ENCODE data around the gene DDX50.
"Not testable (repeated sequence)": the region's sequence is repeated elsewhere in the genome, so short reads cannot be mapped to it uniquely, and the experiment has no call there.

DDX50 gene

GRCh38 chr10:68902382-68902781, 1.3 kb downstream of the DDX50 start:
- DNase-seq, result no peak

- no peak for DNase-seq
Measured at GRCh38 chr10:68924593-68924992, 23.5 kb downstream of the DDX50 start.

GRCh38 chr10:68925489-68925888, 24.4 kb downstream of the DDX50 start:
- no peak for DNase-seq

- DNase-seq, result not testable (repeated sequence)
Measured at GRCh38 chr10:68929157-68929556, 28.0 kb downstream of the DDX50 start.

- DNase-seq, result not testable (repeated sequence)
Measured at GRCh38 chr10:68929888-68930287, 28.8 kb downstream of the DDX50 start.

- not testable (repeated sequence) for DNase-seq
Measured at GRCh38 chr10:68932860-68933259, 31.7 kb downstream of the DDX50 start.

GRCh38 chr10:68934994-68935393, 33.9 kb downstream of the DDX50 start:
- no peak for DNase-seq

GRCh38 chr10:68938117-68938516, 37.0 kb downstream of the DDX50 start:
- DNase-seq, result no peak

GRCh38 chr10:68938884-68939283, 37.8 kb downstream of the DDX50 start:
- DNase-seq, result no peak

GRCh38 chr10:68940917-68941316, 39.8 kb downstream of the DDX50 start:
- not testable (repeated sequence) for DNase-seq

- DNase-seq, result no peak
Measured at GRCh38 chr10:68950598-68950997, 49.5 kb downstream of the DDX50 start.

GRCh38 chr10:68954904-68955303, 53.8 kb downstream of the DDX50 start:
- DNase-seq, result no peak

GRCh38 chr10:68955355-68955831, 54.3 kb downstream of the DDX50 start:
- no peak for DNase-seq

GRCh38 chr10:68955832-68956532, 54.9 kb downstream of the DDX50 start, which contains the start of gene DDX21:
DDX21 (plus strand) TSS chr10:68956170; CDS start chr10:68956226, 56 bp downstream.
- DNase-seq, result peak; percentile 87

GRCh38 chr10:68957284-68957615, 56.1 kb downstream of the DDX50 start:
- DNase-seq, result no peak

GRCh38 chr10:68957654-68958053, 56.5 kb downstream of the DDX50 start:
- no peak for DNase-seq

GRCh38 chr10:68959695-68960527, 58.8 kb downstream of the DDX50 start:
- DNase-seq, result no peak

- no peak for DNase-seq
Measured at GRCh38 chr10:68963151-68963550, 62.0 kb downstream of the DDX50 start.

GRCh38 chr10:68973975-68974374, 72.9 kb downstream of the DDX50 start:
- DNase-seq, result no peak

- not testable (repeated sequence) for DNase-seq
Measured at GRCh38 chr10:68975936-68976473, 74.9 kb downstream of the DDX50 start.

- not testable (repeated sequence) for DNase-seq
Measured at GRCh38 chr10:68979738-68980137, 78.6 kb downstream of the DDX50 start.

- DNase-seq, result no peak
Measured at GRCh38 chr10:68981074-68981473, 80.0 kb downstream of the DDX50 start.

GRCh38 chr10:68982389-68982788, 81.3 kb downstream of the DDX50 start:
- DNase-seq, result no peak

GRCh38 chr10:68987611-68988010, 86.5 kb downstream of the DDX50 start:
- DNase-seq, result no peak

Data from CD4-positive, alpha-beta T cell treated with Interleukin-17A for 4 hours (primary cell).